OCI-LY3 (cell line): ENCODE results near the gene ELF1.

Experiments used
- CTCF ChIP-seq: fragments of 200-600, 300-600 bp; sonication (generic); IDR thresholded peaks from 2 replicates; pipeline ENCODE4 v1.5.1; 2014; ENCODE audit warnings: antibody characterized with exemption, low read length, low read depth
- EZH2phosphoT487 ChIP-seq: fragments of 200-600 bp; shearing (Covaris generic); IDR thresholded peaks from 2 replicates; pipeline ENCODE4 v1.6.1; 2018; ENCODE audit warnings: antibody characterized with exemption, mixed run types, low read depth

- TF ChIP-seq CTCF = no peak
- TF ChIP-seq EZH2phosphoT487 = no peak
Observed at GRCh38 chr13:40958655-40959054, 60.5 kb downstream of the ELF1 start.
